HG03432 (cell line): ENCODE data around the gene ZNF420.

Experiments used
- ATAC-seq: cut with Tn5 transposase; IDR thresholded peaks from one replicate; pipeline ENCODE4 v1.9.1; 2021; ENCODE audit warnings: mild to moderate bottlenecking, moderate library complexity; ENCODE audit not compliant: unreplicated experiment

Gene ZNF420

GRCh38 chr19:37136111-37136510, 57.9 kb downstream of the ZNF420 start:
- ATAC-seq: no peak

GRCh38 chr19:37148214-37148613, 70.0 kb downstream of the ZNF420 start:
- ATAC-seq: no peak

GRCh38 chr19:37160153-37160552, 81.9 kb downstream of the ZNF420 start:
- no peak for ATAC-seq

GRCh38 chr19:37165635-37166034, 87.4 kb downstream of the ZNF420 start:
- no peak for ATAC-seq

- ATAC-seq: peak; percentile 98
Observed at GRCh38 chr19:37172368-37173366, 94.4 kb downstream of the ZNF420 start, which contains the start of gene ZNF585A. Gene ZNF585A (minus strand): TSS chr19:37172695. CDS start chr19:37169910, 2,785 bp downstream.
